GM12874 (cell line): Measurements from ENCODE around the gene CEP135.

ENCODE experiments used
- CTCF ChIP-seq: IDR thresholded peaks from 2 replicates; pipeline ENCODE4 v1.5.1; 2011; ENCODE audit warnings: low read depth, mild to moderate bottlenecking, control low read depth, low read length, moderate library complexity; ENCODE audit not compliant: insufficient read depth

CEP135 gene

GRCh38 chr4:56026596-56026995 lies 77.9 kb downstream of the CEP135 start:
- TF ChIP-seq CTCF, result no peak

- TF ChIP-seq CTCF, result no peak
Measured at GRCh38 chr4:56028165-56028564, 79.4 kb downstream of the CEP135 start.

- TF ChIP-seq CTCF, result no peak
Measured at GRCh38 chr4:56038487-56039162, 89.9 kb downstream of the CEP135 start.

- TF ChIP-seq CTCF, result no peak
Measured at GRCh38 chr4:56040842-56041241, 92.1 kb downstream of the CEP135 start.

- no peak for TF ChIP-seq CTCF
Measured at GRCh38 chr4:56042225-56042624, 93.5 kb downstream of the CEP135 start.

GRCh38 chr4:56048383-56048701 lies 99.6 kb downstream of the CEP135 start:
- no peak for TF ChIP-seq CTCF

- TF ChIP-seq CTCF, result peak; percentile 73
Measured at GRCh38 chr4:56048702-56049431, 100.1 kb downstream of the CEP135 start.
